Activated naive CD8-positive, alpha-beta T cell treated with anti-CD3 and anti-CD28 coated beads, Interleukin-2, amount 50 U/mL, for 24 hours (primary cell): ENCODE results near the gene ENTR1.
"Not testable (repeated sequence)": the region's sequence is repeated elsewhere in the genome, so short reads cannot be mapped to it uniquely, and the experiment has no call there.

Experiments
- ATAC-seq: fragments of 150-1000 bp; cut with Tn5 transposase; one replicate; pipeline ENCODE4 v1.10.0; 2021
- DNase-seq: peaks from one replicate; pipeline ENCODE4 v3.0.0; 2021
- H3K27ac Mint-ChIP-seq: one replicate; pipeline ENCODE4 v1.8.0; 2021; ENCODE audit warnings: mild to moderate bottlenecking, mixed read lengths
- H3K27me3 Mint-ChIP-seq: one replicate; pipeline ENCODE4 v1.8.0; 2021; ENCODE audit warnings: mixed read lengths
- H3K36me3 Mint-ChIP-seq: one replicate; pipeline ENCODE4 v1.8.0; 2021; ENCODE audit warnings: low read depth, mixed read lengths
- H3K4me1 Mint-ChIP-seq: one replicate; pipeline ENCODE4 v1.8.0; 2021; ENCODE audit warnings: mixed read lengths
- H3K4me3 Mint-ChIP-seq: one replicate; pipeline ENCODE4 v1.8.0; 2021; ENCODE audit warnings: mild to moderate bottlenecking, moderate library complexity, mixed read lengths
- H3K9me3 Mint-ChIP-seq: one replicate; pipeline ENCODE4 v1.8.0; 2021; ENCODE audit warnings: mixed read lengths

ENTR1 gene

GRCh38 chr9:136432591-136432990, 22.2 kb upstream of the ENTR1 start:
- Mint-ChIP-seq H3K9me3 (no peaks in the 10 kb centered on the region), H3K27ac (no peak overlapping the region)

GRCh38 chr9:136431782-136432350, 21.5 kb upstream of the ENTR1 start:
- no peak for ATAC-seq
- Mint-ChIP-seq H3K4me1 (peaks cover 5% of the 10 kb centered on the region), H3K27ac (no peak overlapping the region)

More at GRCh38 chr9:136432591-136432990, 22.2 kb upstream of the ENTR1 start:
- Mint-ChIP-seq H3K4me3 (no peak overlapping the region), H3K36me3 (peaks cover 1% of the 10 kb centered on the region), H3K27me3 (no peaks in the 10 kb centered on the region), H3K4me1 (peaks cover 12% of the 10 kb centered on the region)
- DNase-seq (no peak), ATAC-seq (no peak)

GRCh38 chr9:136430588-136431234, 20.3 kb upstream of the ENTR1 start:
- no peak for ATAC-seq
- H3K27ac Mint-ChIP-seq: no peak overlapping the region

More at GRCh38 chr9:136431782-136432350, 21.5 kb upstream of the ENTR1 start:
- Mint-ChIP-seq H3K9me3 (no peaks in the 10 kb centered on the region), H3K4me3 (no peak overlapping the region), H3K36me3 (peaks cover 4% of the 10 kb centered on the region), H3K27me3 (no peaks in the 10 kb centered on the region)
- no peak for DNase-seq

GRCh38 chr9:136429683-136430491, 19.5 kb upstream of the ENTR1 start:
- Mint-ChIP-seq H3K9me3 (no peaks in the 10 kb centered on the region), H3K36me3 (peaks cover 11% of the 10 kb centered on the region), H3K4me3 (no peak overlapping the region), H3K27me3 (no peaks in the 10 kb centered on the region), H3K27ac (no peak overlapping the region), H3K4me1 (peaks cover 3% of the 10 kb centered on the region)
- peak; percentile 11 for ATAC-seq
- no peak for DNase-seq

More at GRCh38 chr9:136430588-136431234, 20.3 kb upstream of the ENTR1 start:
- H3K4me1 Mint-ChIP-seq: no peaks in the 10 kb centered on the region
- DNase-seq: no peak
- H3K9me3 Mint-ChIP-seq: no peaks in the 10 kb centered on the region
- H3K27me3 Mint-ChIP-seq: no peaks in the 10 kb centered on the region
- peaks cover 10% of the 10 kb centered on the region for H3K36me3 Mint-ChIP-seq
- no peak overlapping the region for H3K4me3 Mint-ChIP-seq

- DNase-seq: no peak
- H3K36me3 Mint-ChIP-seq: peaks cover 14% of the 10 kb centered on the region
- H3K4me1 Mint-ChIP-seq: peaks cover 6% of the 10 kb centered on the region
- no peaks in the 10 kb centered on the region for H3K9me3 Mint-ChIP-seq
- no peak overlapping the region for H3K4me3 Mint-ChIP-seq
- no peak for ATAC-seq
- no peak overlapping the region for H3K27ac Mint-ChIP-seq
- H3K27me3 Mint-ChIP-seq: no peaks in the 10 kb centered on the region
Measured at GRCh38 chr9:136429075-136429628, 18.7 kb upstream of the ENTR1 start.

GRCh38 chr9:136426787-136427186, 16.4 kb upstream of the ENTR1 start:
- no peak overlapping the region for H3K27ac Mint-ChIP-seq
- peaks cover 18% of the 10 kb centered on the region for H3K36me3 Mint-ChIP-seq
- no peak overlapping the region for H3K4me3 Mint-ChIP-seq
- no peak for ATAC-seq
- no peaks in the 10 kb centered on the region for H3K9me3 Mint-ChIP-seq
- peaks cover 6% of the 10 kb centered on the region for H3K4me1 Mint-ChIP-seq
- DNase-seq: no peak
- H3K27me3 Mint-ChIP-seq: no peaks in the 10 kb centered on the region

GRCh38 chr9:136425367-136425766, 15.0 kb upstream of the ENTR1 start:
- DNase-seq, H3K27me3 Mint-ChIP-seq, H3K4me1 Mint-ChIP-seq, H3K9me3 Mint-ChIP-seq, H3K27ac Mint-ChIP-seq, H3K4me3 Mint-ChIP-seq, ATAC-seq: not testable (repeated sequence)
- H3K36me3 Mint-ChIP-seq: peaks cover 22% of the 10 kb centered on the region

- Mint-ChIP-seq H3K9me3 (no peaks in the 10 kb centered on the region), H3K36me3 (peaks cover 23% of the 10 kb centered on the region), H3K4me1 (peaks cover 6% of the 10 kb centered on the region), H3K27ac (no peak overlapping the region), H3K27me3 (no peaks in the 10 kb centered on the region), H3K4me3 (no peak overlapping the region)
- DNase-seq (no peak), ATAC-seq (no peak)
Measured at GRCh38 chr9:136424750-136425362, 14.4 kb upstream of the ENTR1 start.

GRCh38 chr9:136423432-136424146, 13.2 kb upstream of the ENTR1 start:
- ATAC-seq: no peak
- H3K27ac Mint-ChIP-seq: no peak overlapping the region
- H3K9me3 Mint-ChIP-seq: no peaks in the 10 kb centered on the region
- no peak overlapping the region for H3K4me3 Mint-ChIP-seq
- DNase-seq: no peak
- H3K4me1 Mint-ChIP-seq: peaks cover 6% of the 10 kb centered on the region
- no peaks in the 10 kb centered on the region for H3K27me3 Mint-ChIP-seq
- peaks cover 29% of the 10 kb centered on the region for H3K36me3 Mint-ChIP-seq

GRCh38 chr9:136422876-136423275, 12.5 kb upstream of the ENTR1 start:
- H3K4me3 Mint-ChIP-seq: no peak overlapping the region
- peaks cover 6% of the 10 kb centered on the region for H3K4me1 Mint-ChIP-seq
- H3K9me3 Mint-ChIP-seq: no peaks in the 10 kb centered on the region
- peaks cover 30% of the 10 kb centered on the region for H3K36me3 Mint-ChIP-seq
- no peak for ATAC-seq
- no peak overlapping the region for H3K27ac Mint-ChIP-seq
- H3K27me3 Mint-ChIP-seq: no peaks in the 10 kb centered on the region
- no peak for DNase-seq

GRCh38 chr9:136421791-136422190, 11.4 kb upstream of the ENTR1 start:
- H3K9me3 Mint-ChIP-seq: no peaks in the 10 kb centered on the region
- peaks cover 34% of the 10 kb centered on the region for H3K36me3 Mint-ChIP-seq
- DNase-seq (no peak), ATAC-seq (no peak)
- no peak overlapping the region for H3K27ac Mint-ChIP-seq
- peaks cover 6% of the 10 kb centered on the region for H3K4me1 Mint-ChIP-seq
- no peaks in the 10 kb centered on the region for H3K27me3 Mint-ChIP-seq
- H3K4me3 Mint-ChIP-seq: no peak overlapping the region

- no peak overlapping the region for H3K4me3 Mint-ChIP-seq
- H3K27ac Mint-ChIP-seq: no peak overlapping the region
- no peaks in the 10 kb centered on the region for H3K9me3 Mint-ChIP-seq
- no peak for ATAC-seq
- DNase-seq: no peak
- no peaks in the 10 kb centered on the region for H3K4me1 Mint-ChIP-seq
- no peaks in the 10 kb centered on the region for H3K27me3 Mint-ChIP-seq
- H3K36me3 Mint-ChIP-seq: peaks cover 39% of the 10 kb centered on the region
Measured at GRCh38 chr9:136419092-136419420, 8.6 kb upstream of the ENTR1 start.

GRCh38 chr9:136418182-136419091, 8.0 kb upstream of the ENTR1 start:
- Mint-ChIP-seq H3K27ac (no peak overlapping the region), H3K27me3 (no peaks in the 10 kb centered on the region), H3K4me3 (no peak overlapping the region), H3K9me3 (no peaks in the 10 kb centered on the region), H3K4me1 (peaks cover 2% of the 10 kb centered on the region), H3K36me3 (peaks cover 45% of the 10 kb centered on the region)
- no peak for DNase-seq
- no peak for ATAC-seq
